GM06990 (cell line): ENCODE measurements around the gene ELP4.
"Not testable (repeated sequence)": the region's sequence is repeated elsewhere in the genome, so short reads cannot be mapped to it uniquely, and the experiment has no call there.

Source experiments
- DNase-seq: peaks from one replicate; pipeline ENCODE4 v3.0.0-alpha.2; 2011; ENCODE audit not compliant: insufficient read length; ENCODE audit errors: extremely low read depth
- H3K27me3 ChIP-seq: replicated peaks from 2 replicates; pipeline ENCODE4 v1.6.0; 2011; ENCODE audit warnings: low read length; ENCODE audit not compliant: control insufficient read depth, insufficient read depth
- H3K36me3 ChIP-seq: 2 replicates; pipeline ENCODE4 v1.5.1; 2011; ENCODE audit warnings: low read length; ENCODE audit not compliant: control insufficient read depth, insufficient read depth
- H3K4me3 ChIP-seq: replicated peaks from 2 replicates; pipeline ENCODE4 v1.5.1; 2011; ENCODE audit warnings: low read depth, mild to moderate bottlenecking, control low read depth, low read length
- CTCF ChIP-seq: IDR thresholded peaks from 2 replicates; pipeline ENCODE4 v1.5.1; 2011; ENCODE audit warnings: low read length, control low read depth, mild to moderate bottlenecking, inconsistent platforms; ENCODE audit not compliant: insufficient read depth, poor library complexity, severe bottlenecking

Gene ELP4

GRCh38 chr11:31720671-31721365, 211.3 kb downstream of the ELP4 start:
- no peak for DNase-seq
- TF ChIP-seq CTCF = no peak
- Histone ChIP-seq H3K27me3 (no peaks in the 10 kb centered on the region), H3K4me3 (no peak overlapping the region), H3K36me3 (no peaks in the 10 kb centered on the region; the same call in 1 of the 2 replicates)

GRCh38 chr11:31722754-31723153, 213.2 kb downstream of the ELP4 start:
- Histone ChIP-seq H3K36me3 (no peaks in the 10 kb centered on the region; the same call in 1 of the 2 replicates), H3K4me3 (no peak overlapping the region), H3K27me3 (no peaks in the 10 kb centered on the region)
- DNase-seq = no peak
- TF ChIP-seq CTCF = no peak

- Histone ChIP-seq H3K27me3 (no peaks in the 10 kb centered on the region), H3K36me3 (no peaks in the 10 kb centered on the region; the same call in 1 of the 2 replicates), H3K4me3 (no peak overlapping the region)
- DNase-seq = no peak
- TF ChIP-seq CTCF = no peak
These were observed 215.6 kb downstream of the ELP4 start for GRCh38 chr11:31725176-31725575.

GRCh38 chr11:31728432-31728831, 218.9 kb downstream of the ELP4 start:
- no peaks in the 10 kb centered on the region for H3K36me3 ChIP-seq
- no peak for DNase-seq
- no peak for TF ChIP-seq CTCF
- H3K27me3 ChIP-seq = no peaks in the 10 kb centered on the region
- no peak overlapping the region for H3K4me3 ChIP-seq

GRCh38 chr11:31740131-31740530, 230.6 kb downstream of the ELP4 start:
- Histone ChIP-seq H3K36me3 (no peaks in the 10 kb centered on the region), H3K27me3 (no peaks in the 10 kb centered on the region), H3K4me3 (no peak overlapping the region)
- no peak for DNase-seq
- TF ChIP-seq CTCF = no peak

GRCh38 chr11:31740731-31741368, 231.3 kb downstream of the ELP4 start:
- DNase-seq, H3K36me3 ChIP-seq, H3K27me3 ChIP-seq, H3K4me3 ChIP-seq: not testable (repeated sequence)
